Glomerular endothelial cell (primary cell): ENCODE measurements around the gene ZBTB17. TPM values are rescaled to one million over a fixed set of nuclear protein-coding genes. Genes with fewer than 3 reads are reported as not detected.
"Not testable (repeated sequence)": the region's sequence is repeated elsewhere in the genome, so short reads cannot be mapped to it uniquely, and the experiment has no call there.

Experiments used
- DNase-seq: peaks from one replicate; pipeline ENCODE4 v3.0.0-alpha.2; 2011; ENCODE audit warnings: low read depth, low spot score; ENCODE audit errors: extremely low read depth
- total RNA-seq: library from RNA; depleted of rRNA; stranded (reverse); fragments of >200 nt; gene quantifications from 2 replicates; pipeline ENCODE4 v1.2.3, GENCODE V29; 2015

Gene ZBTB17
- total RNA-seq, 1 donor from 2014 or later: 35.6 TPM

DNA sequence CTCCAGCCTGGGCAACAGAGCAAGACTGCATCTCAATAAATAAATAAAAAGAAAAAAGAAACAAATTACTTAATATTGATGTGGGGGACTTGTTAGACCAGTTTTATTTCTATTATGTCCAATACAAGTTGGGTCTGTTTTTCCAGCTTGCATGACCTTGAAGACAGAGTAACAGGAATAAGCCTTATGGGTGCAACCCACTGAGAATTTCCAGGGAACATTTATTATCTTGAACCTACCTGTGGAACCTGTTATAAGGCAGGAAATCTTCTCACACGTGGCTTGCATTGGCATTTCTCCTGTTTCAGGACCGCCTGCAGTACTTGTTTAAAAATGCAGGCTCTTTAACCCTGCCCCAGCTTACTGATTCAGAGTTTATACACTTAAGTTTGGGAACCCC lies 64.0 kb downstream of the ZBTB17 start:
- no peak for DNase-seq

DNA sequence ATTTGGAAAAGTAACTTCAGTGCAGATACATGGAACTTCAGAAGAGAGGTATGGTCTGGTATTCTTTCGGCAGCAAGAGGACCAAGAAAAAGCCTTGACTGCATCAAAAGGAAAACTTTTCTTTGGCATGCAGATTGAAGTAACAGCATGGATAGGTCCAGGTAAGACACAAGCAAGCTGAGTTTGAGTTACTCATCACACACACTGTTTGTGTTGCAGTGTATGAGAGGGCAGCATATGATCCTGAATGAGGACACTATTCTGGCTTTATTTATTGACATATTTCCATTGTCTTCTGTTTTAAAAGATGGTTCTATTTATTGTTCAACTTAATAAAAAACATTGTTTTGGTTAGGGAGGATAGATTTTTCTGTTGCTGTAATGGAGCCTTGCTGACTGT lies 64.8 kb downstream of the ZBTB17 start:
- no peak for DNase-seq

DNA sequence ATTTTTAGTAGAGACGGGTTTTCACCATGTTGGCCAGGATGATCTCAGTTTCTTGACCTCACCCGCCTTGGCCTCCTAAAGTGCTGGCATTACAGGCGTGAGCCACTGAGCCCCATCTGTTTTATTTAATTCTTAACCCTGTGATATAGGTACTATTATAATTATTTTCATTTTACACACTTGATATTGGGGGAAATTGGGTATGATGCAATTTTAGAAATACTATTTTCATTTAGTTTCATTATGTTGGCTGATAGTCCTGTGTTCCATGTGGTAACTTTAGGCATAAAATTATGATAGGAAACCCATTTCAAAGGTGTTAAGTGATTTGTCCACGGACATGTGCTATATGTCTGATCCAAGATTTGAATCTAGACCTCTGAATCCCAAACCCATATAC lies 67.3 kb downstream of the ZBTB17 start:
- DNase-seq: no peak

DNA sequence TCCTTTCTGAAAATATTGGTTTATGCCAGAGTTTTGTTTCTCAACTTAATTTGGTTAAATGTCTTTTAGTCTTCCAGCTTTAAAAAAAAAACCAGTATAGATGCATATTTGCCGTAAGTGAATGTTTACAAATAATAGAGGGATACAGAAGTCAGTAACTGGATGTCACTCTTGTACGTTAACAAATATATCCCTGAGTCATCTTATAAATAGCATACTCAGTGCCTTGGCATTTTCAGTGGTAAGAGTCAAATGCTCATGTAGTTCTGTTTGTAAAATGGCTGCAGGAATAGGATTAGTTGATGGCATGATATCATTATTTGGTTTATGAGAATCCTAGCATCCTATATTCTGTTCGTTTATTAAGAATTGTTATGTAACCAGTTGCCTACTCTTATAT lies 73.0 kb downstream of the ZBTB17 start:
- no peak for DNase-seq

DNA sequence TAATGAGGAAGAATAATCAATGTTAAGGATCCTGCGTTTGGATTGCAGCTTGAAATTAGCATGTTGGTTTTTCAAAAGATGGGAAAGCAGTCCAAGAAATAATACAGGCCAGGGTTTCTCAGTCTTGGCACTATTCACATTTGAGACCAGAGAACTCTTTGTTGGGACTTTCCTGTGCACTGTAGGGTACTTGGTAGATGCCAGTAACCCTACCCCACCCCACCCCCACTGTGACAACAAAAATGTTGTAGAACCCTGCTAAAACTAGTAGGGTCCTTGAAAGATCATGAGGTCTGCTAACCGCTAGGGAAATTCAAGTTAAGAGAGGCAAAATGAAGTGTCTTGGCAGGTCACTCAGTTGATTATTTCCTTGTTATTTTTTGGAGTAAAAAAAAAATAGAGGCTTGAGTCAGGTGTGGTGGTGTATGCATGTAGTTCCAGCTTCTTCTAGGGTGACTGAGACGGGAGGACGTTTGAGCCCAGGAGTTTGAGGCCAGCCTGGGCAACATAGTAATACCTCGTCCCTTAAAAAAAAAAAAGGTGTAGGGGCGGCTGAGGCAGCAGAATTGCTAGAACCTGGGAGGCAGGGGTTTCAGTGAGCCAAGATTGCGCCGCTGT lies 75.1 kb downstream of the ZBTB17 start:
- DNase-seq: no peak

DNA sequence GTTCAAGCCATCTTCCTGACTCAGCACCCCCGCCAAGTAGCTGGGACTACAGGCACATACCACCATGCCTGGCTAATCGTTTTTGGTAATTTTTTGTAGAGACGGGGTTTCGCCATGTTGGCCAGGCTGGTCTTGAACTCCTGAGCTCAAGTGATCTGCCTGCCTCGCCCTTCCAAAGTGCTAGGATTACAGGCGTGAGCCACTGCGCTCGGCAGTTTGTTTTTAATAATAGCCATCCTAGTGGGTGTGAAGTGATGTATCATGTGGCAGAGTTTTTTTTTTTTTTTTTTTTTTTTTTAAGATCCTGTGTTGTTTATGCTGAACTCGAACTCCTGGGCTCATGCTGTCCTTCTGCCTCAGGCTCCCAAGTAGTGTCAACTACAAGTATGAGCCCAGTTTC lies 76.6 kb downstream of the ZBTB17 start:
- no peak for DNase-seq

DNA sequence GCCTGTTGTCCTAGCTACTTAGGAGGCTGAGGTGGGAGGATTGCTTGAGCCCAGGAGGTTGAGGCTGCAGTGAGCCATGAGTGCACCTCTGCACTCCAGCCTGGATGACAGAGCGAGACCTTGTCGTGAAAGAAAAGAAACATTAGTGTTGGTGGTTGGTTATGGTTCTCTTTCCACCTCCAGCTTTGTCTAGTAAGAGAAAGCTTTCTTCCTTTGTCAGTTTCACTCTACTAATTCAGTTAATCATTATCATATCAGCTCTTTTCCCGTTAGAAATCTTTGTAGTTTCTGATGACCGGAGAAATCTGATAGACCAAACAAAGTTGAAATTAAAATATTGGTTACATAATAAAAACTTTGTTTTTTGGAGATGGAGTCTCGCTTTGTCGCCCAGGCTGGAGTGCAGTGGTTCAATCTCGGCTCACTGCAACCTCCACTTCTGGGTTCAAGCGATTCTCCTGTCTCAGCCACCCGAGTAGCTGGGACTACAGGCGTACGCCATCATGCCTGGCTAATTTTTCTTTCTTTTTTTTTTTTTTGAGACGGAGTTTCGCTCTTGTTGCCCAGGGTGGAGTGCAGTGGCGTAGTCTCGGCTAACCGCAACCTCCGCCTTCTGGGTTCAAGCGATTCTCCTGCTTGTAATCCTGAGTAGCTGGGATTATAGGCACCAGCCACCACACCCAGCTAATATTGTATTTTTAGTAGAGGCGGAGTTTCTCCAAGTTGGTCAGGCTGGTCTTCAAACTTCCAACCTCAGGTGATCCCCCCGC lies 78.9 kb downstream of the ZBTB17 start:
- not testable (repeated sequence) for DNase-seq

DNA sequence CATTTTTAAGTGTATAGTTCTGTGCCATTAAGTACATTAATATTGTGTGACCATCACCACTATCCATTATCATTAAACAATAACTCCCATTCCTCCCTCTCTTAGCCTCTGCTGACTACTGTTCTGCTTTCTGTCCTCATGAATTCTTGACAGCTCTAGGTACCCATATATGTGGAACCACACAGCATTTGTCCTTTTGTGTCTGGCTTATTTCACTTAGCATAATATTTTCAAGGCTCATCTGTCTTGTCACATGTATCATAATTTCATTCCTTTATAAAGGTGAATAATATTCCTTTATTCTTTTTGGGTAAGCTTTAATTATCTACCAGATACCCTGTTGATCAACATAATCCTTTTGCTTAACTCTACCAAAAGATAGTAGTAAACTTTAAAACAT lies 80.7 kb downstream of the ZBTB17 start:
- no peak for DNase-seq

DNA sequence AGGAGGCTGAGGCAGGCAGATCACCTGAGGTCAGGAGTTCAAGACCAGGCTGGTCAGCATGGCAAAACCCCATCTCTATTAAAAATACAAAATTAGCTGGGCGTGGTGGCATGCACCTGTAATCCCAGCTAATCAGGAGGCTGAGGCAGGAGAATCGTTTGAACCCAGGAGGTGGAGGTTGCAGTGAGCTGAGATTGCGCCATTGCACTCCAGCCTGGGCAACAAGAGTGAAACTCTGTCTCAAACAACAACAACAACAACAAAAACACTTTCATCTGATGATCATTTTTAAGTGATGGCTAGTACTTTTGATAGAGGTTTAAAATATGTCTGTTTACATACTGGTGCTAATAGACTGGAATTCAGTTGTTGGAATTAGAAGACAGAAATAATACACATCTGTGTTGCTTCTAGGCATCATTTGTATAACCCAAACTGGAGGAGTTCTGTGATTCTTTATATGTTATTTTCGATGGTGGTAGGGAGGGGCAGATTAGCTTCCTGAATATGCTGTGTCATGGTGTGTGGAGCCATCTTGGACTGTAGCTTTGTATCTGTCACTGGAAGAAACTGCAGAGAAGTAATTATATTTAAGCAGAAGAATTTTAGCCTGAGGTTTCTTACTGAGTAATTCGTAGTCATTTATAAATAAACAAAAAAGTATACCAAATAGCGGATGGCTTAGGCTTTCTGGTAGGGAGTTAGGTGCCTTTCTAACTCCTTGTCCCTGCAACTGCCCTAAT lies 82.9 kb downstream of the ZBTB17 start:
- DNase-seq: not testable (repeated sequence)

Other genes starting within 250 kb of the ZBTB17 start
- gene SLC25A34, start 239.8 kb downstream of the ZBTB17 start, total RNA-seq: 0.19 and 0.53 TPM in 2 replicates
- gene TMEM82, start 233.6 kb downstream of the ZBTB17 start, total RNA-seq: not detected in 2 replicates
- 191 and 231 TPM in 2 replicates for gene FBLIM1, start 217.3 kb downstream of the ZBTB17 start, total RNA-seq
- 0.76 and 2.3 TPM in 2 replicates for gene UQCRHL, start 168.5 kb downstream of the ZBTB17 start, total RNA-seq
- 25.8 and 36.8 TPM in 2 replicates for gene SPEN, start 128.4 kb downstream of the ZBTB17 start, total RNA-seq
- gene SRARP, start 28.1 kb upstream of the ZBTB17 start, total RNA-seq: 0.15 TPM in 1 of 2 replicates, not detected in the other
- gene HSPB7, start 41.9 kb upstream of the ZBTB17 start, total RNA-seq: not detected in 2 replicates
- not detected in 2 replicates for gene CLCNKA, start 45.9 kb upstream of the ZBTB17 start, total RNA-seq
- gene CLCNKB, start 67.7 kb upstream of the ZBTB17 start, total RNA-seq: not detected in 2 replicates
- gene FAM131C, start 97.5 kb upstream of the ZBTB17 start, total RNA-seq: 0.82 and 0.87 TPM in 2 replicates
- 155 and 197 TPM in 2 replicates for gene EPHA2, start 180.0 kb upstream of the ZBTB17 start, total RNA-seq
- 2.6 and 3.7 TPM in 2 replicates for gene ARHGEF19, start 236.6 kb upstream of the ZBTB17 start, total RNA-seq